Esophagus mucosa (tissue), 1 donor: ENCODE measurements around the gene AXIN2. TPM values are rescaled to one million over a fixed set of nuclear protein-coding genes. Genes with fewer than 3 reads are reported as not detected.

Experiments
- ATAC-seq: fragments of 200-7000 bp; cut with Tn5 transposase; one replicate; pipeline ENCODE4 v1.9.1; 2020
- total RNA-seq: library from RNA; stranded (reverse); gene quantifications from one replicate; pipeline ENCODE4 v1.2.4, GENCODE V29; 2023
- donor health status: DM: yes; HTN: yes; CAD: no.

AXIN2 gene
- total RNA-seq, 1 donor from 2014 or later, result 3.1 TPM

DNA sequence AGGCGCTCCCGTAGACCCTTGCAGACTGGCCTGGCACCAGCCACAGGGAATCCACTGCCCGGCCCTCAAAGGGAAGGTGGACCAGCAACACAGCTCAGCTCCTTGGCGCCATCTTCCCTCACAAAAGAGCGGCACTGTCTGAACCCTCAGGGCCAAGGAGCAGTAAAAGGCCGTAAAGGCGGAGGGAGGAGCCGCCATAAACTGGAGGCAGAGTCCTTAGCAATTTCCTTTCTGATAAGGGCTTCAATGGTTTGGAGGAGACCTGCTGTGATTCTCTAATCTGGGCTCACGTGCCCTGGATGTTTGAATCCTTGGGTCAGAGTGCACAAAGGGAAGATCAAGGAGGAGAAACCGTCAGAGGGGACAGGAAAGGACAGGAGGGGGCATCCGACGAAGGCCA, 15.5 kb upstream of the AXIN2 start:
- no peak for ATAC-seq

GRCh38 chr17:65573282-65573602, 11.8 kb upstream of the AXIN2 start:
- no peak for ATAC-seq

DNA sequence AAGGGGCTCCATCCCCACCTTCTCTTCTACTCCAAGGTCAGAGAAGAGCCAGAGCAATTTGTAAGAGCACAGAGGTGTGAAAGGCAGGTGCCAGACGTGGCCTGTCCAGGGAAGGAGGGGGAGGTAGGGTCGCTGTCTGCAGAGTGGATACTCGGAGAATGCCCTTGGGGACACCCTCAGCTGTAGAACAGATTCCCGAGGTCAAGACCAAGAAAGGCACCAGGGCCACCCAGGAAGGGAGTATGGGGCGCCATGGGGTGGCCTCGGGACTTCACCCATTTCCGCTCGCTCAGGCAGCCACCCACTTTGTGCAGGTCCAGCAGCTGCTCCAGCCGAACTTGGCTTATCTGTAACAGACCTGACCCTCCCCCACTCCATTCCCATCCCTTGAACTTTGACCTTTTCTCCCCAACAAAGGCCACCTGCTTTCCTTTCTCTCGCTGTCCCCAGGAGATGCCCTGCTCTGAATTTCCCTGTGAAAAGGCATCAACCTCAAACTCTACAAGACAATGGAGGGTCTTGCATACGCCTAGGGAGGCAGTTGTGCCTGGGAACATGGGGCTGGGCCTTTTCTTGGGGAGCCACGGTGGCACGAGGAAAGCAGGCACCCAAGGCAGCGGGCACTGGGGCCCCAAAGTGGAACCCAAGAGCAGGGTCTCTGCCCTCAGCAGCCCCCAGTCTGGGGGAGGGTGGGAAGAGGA, 11.3 kb upstream of the AXIN2 start:
- peak; percentile 11 for ATAC-seq

DNA sequence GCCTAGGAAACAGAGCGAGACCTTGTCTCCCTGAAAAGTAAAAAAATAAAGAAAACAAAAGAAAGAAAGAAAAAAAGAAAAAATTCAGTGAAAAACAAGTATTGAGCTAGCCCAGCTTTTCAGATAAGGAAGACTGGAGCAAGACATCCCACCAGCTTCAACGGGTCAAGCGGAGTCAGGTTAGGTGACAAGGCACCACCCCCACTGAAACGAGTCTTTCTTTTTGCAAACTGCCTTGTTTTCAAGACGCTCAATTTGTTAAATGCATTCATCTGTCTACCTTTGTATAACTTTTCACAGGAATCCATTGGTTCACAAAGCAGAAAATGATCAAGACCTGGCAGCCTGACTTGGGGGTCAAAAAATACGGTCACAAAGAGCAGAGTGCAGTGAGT, 10.7 kb upstream of the AXIN2 start:
- ATAC-seq, result no peak

DNA sequence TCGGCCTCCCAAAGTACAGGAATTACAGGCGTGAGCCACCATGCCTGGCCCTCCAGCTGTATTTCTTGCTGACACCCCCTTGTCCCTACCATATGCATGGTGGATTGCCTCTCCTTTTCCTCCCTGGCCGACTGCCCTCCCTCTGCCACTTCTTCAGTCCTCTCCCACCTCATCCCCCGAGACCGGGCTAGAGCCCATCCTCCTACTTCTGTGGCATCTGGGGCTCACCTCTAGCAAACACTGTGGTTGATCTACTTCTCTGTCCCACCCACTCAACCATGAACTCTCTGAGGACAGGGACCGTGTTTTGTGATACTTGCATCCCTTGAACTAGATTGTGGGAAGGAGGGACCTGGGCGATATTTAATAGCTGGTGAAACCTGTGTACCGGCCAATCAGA, 7.5 kb upstream of the AXIN2 start:
- no peak for ATAC-seq

GRCh38 chr17:65567566-65567965, 6.1 kb upstream of the AXIN2 start:
- ATAC-seq, result no peak

DNA sequence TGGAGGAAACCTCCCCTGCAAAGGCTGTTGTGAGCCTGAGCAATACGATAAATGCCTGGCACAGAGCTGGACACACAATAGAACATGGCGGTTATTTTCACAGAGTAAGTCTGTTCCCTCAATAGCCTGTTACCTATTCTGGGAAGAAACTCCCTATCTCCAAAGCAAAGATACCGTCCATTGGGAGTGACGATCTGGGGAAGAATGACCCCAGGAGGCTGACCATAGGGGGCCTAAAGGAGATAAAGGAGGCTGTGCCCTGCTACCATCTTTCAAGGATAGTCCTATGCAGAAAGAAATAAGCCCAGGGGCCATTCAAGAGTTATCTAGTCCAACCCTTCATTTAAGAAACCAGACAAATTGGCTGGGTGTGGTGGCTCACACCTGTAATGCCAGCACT, 4.1 kb upstream of the AXIN2 start:
- no peak for ATAC-seq

GRCh38 chr17:65564793-65565192, 3.3 kb upstream of the AXIN2 start:
- no peak for ATAC-seq

DNA sequence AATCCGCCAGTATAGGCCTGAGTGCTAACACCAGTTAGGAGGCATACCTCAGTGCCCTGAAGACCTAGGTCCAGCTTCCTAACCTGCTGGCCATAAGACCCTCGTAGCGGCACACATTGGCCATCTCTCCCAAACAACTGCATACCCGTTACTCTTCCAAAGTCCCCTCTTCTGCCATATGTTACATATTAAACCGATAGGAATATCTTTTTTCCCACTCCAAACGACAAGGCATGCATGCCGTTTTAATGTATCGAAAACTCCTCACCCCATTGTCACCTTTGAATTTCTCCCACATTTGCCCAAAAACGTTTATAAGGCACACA, 721 bp upstream of the AXIN2 start:
- ATAC-seq, result no peak

- peak; percentile 57 for ATAC-seq
Measured at GRCh38 chr17:65560628-65561451, 608 bp downstream of the AXIN2 start.

- no peak for ATAC-seq
Measured at GRCh38 chr17:65559804-65560627, 1.4 kb downstream of the AXIN2 start.

GRCh38 chr17:65559461-65559803, 2.0 kb downstream of the AXIN2 start:
- no peak for ATAC-seq

DNA sequence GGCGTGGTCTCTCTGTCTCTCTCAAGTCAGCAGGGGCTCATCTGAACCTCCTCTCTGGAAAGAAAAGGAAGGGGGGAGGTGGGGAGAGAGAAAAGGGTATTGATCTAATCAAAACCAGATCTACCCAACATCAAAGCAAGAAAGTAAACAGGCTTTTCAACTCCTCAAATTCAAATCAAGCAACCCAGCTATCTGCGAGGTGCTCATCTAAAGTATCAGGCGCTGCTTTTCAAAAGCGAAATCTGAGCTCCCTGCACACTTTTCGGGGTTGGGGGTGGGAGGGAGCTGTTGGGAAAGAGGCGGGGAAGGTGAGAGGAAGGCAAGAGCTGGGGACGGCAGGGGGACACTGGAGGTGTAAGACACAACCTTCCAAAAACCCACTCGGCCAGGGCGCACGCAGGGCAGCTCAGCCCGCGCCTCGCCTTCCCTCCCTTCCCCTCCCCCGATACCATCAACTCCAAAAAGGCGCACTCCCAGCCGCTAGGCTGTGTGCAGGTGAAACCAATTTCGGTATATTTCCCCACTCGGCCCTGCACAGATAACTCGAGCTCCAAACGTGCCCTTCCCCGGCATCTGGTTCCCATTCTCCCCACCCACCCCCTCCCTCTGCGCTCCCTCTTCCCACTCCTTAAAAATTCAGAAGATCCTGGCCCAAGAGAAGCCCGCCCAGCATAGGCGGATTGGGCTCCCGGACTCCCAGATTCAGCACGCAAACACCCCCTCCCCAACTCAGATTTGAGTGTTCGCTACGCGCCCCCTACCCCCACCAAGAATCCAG, 2.6 kb downstream of the AXIN2 start:
- no peak for ATAC-seq

DNA sequence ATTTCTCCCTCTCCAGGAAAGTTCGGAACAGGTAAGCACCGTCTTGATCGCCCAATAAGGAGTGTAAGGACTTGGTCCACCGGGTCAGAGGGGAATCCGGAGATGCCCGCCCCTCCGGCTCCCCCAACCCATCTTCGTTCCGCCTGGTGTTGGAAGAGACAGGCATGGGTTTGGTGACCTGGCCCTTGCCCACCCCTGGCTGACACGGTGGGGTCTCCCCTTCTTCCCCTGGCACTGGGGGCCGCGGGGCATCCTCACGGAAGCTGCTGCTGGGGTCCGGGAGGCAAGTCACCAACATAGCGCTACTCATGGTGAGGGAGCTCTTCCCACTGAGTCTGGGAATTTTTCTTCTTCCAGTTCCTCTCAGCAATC, 3.2 kb downstream of the AXIN2 start:
- no peak for ATAC-seq

GRCh38 chr17:65557349-65558310, 3.8 kb downstream of the AXIN2 start:
- ATAC-seq, result no peak

DNA sequence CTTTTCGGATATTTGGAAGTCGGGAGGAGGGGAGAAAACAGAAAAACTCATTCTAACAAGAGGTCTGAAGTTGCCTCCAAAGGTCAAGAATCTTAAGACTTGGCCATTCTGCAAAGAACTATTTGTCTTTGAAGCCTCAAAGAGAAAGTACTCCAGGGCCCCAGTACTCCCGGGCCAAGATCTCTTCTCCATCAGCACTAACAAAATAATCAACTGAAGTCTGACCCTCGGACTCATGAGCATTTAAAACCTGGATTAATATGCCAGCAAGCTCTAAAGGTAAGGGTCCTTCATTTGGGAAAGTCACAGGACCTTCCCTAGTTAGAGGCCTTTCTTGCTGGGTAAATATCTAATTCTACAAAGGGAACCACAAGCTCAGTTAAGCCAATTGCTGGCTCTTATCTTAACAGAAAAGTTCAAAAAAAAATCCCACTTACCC, 4.5 kb downstream of the AXIN2 start:
- no peak for ATAC-seq

- peak; percentile 37 for ATAC-seq
Measured at GRCh38 chr17:65556014-65556909, 5.2 kb downstream of the AXIN2 start.

GRCh38 chr17:65554553-65555223, 6.8 kb downstream of the AXIN2 start:
- ATAC-seq, result no peak

- ATAC-seq, result no peak
Measured at GRCh38 chr17:65553646-65554552, 7.5 kb downstream of the AXIN2 start.
